Transverse colon (tissue), 4 donors: ENCODE measurements around the gene BDKRB1.

Source experiments
- POLR2A ChIP-seq: fragments of 450-650 bp; IDR thresholded peaks from one replicate; pipeline ENCODE4 v1.6.1; 2016; ENCODE audit warnings: antibody characterized with exemption, mild to moderate bottlenecking, moderate library complexity
- POLR2AphosphoS5 ChIP-seq, 3 donors: sonication (generic); formaldehyde crosslinking; IDR thresholded peaks; one replicate each; pipeline ENCODE4 v1.6.1; 2016; ENCODE audit warnings: antibody characterized with exemption in 3 of 3
- TF ChIP-seq, protein P1 (sequence below), 5 experiments: fragments of 200-600 bp in 3 of 5; fragments of 450-650 bp in 2 of 5; sonication (generic) in 3 of 5; IDR thresholded peaks; 1 replicate in 2 of 5; 2 replicates in 3 of 5; pipeline ENCODE4 v1.5.1; 2016 to 2017; ENCODE audit warnings: antibody characterized with exemption in 5 of 5, inconsistent platforms in 3 of 5, mild to moderate bottlenecking in 2 of 5, moderate library complexity in 1 of 5

DNA sequence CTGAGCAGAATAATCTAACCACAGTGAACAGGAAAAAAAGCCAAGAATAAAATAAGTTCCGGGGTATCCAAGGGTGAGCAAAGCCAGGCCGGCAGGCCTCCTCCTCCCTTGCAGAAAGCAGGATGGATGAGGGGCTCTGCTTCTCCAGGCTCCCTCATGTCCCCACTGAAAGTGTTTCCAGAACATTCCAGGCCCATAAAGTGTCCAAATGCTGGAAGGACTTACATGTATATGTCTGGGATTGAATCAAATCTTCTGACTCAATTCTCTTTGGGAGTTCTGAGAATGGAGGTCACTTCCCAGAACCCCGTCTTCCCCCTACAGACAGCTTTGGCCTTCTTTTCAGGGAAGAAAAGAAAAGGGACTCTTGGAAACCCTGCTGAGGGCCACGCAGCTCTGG, 25.0 kb upstream of the BDKRB1 start:
- TF ChIP-seq POLR2A: no peak
- TF ChIP-seq, protein P1, sequence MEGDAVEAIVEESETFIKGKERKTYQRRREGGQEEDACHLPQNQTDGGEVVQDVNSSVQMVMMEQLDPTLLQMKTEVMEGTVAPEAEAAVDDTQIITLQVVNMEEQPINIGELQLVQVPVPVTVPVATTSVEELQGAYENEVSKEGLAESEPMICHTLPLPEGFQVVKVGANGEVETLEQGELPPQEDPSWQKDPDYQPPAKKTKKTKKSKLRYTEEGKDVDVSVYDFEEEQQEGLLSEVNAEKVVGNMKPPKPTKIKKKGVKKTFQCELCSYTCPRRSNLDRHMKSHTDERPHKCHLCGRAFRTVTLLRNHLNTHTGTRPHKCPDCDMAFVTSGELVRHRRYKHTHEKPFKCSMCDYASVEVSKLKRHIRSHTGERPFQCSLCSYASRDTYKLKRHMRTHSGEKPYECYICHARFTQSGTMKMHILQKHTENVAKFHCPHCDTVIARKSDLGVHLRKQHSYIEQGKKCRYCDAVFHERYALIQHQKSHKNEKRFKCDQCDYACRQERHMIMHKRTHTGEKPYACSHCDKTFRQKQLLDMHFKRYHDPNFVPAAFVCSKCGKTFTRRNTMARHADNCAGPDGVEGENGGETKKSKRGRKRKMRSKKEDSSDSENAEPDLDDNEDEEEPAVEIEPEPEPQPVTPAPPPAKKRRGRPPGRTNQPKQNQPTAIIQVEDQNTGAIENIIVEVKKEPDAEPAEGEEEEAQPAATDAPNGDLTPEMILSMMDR (IDR thresholded peaks at IDR 0.05): no peak
- TF ChIP-seq POLR2AphosphoS5 (IDR thresholded peaks at IDR 0.05): no peak
